Gastrocnemius medialis (tissue), 4 donors: ENCODE data around the gene CWH43. TPM values are rescaled to one million over a fixed set of nuclear protein-coding genes. Genes with fewer than 3 reads are reported as not detected.
A peak's percentile ranks its signal among the peaks of the same experiment; 100 is the strongest.
"Not testable (repeated sequence)": the region's sequence is repeated elsewhere in the genome, so short reads cannot be mapped to it uniquely, and the experiment has no call there.

Experiments
- ATAC-seq, 2 donors: fragments of 150-250 bp; one replicate each; pipeline ENCODE4 v1.9.1; 2016
- DNase-seq, 2 donors: peaks; one replicate each; pipeline ENCODE4 v3.0.0-alpha.2; 2019
- H3K27ac ChIP-seq, 4 donors: fragments of 200-600 bp; sonication (generic); 1 replicate in 1 of 4; 2 replicates in 3 of 4; pipeline ENCODE4 v1.5.1; 2016 to 2018; ENCODE audit warnings: mild to moderate bottlenecking in 2 of 4, moderate library complexity in 1 of 4
- H3K27me3 ChIP-seq, 3 donors: fragments of 200-600 bp; sonication (generic) in 2 of 3; 1 replicate in 1 of 3; 2 replicates in 2 of 3; pipeline versions ENCODE4 v1.5.1 to v1.6.0; 2016 to 2019; ENCODE audit warnings: mild to moderate bottlenecking in 1 of 3, moderate library complexity in 1 of 3
- H3K36me3 ChIP-seq, 2 donors: fragments of 200-600 bp; sonication (generic) in 1 of 2; one replicate each; pipeline ENCODE4 v1.5.1; 2017 to 2018
- H3K4me1 ChIP-seq, 2 donors: fragments of 200-600 bp; sonication (generic) in 1 of 2; one replicate each; pipeline ENCODE4 v1.5.1; 2016 to 2017; ENCODE audit warnings: mild to moderate bottlenecking in 2 of 2
- H3K4me3 ChIP-seq, 4 donors: fragments of 200-600 bp; sonication (generic) in 3 of 4; 1 replicate in 1 of 4; 2 replicates in 3 of 4; pipeline ENCODE4 v1.5.1; 2016 to 2019; ENCODE audit warnings: mild to moderate bottlenecking in 2 of 4
- H3K9me3 ChIP-seq, 3 donors: fragments of 200-600 bp; sonication (generic) in 2 of 3; 1 replicate in 1 of 3; 2 replicates in 2 of 3; pipeline ENCODE4 v1.5.1; 2016 to 2019
- CTCF ChIP-seq, 5 experiments: fragments of 450-650 bp in 3 of 5; fragments of 200-600 bp in 2 of 5; sonication (generic) in 2 of 5; IDR thresholded peaks in 4 of 5; conservative IDR thresholded peaks in 1 of 5; 1 replicate in 4 of 5; 2 replicates in 1 of 5; pipeline ENCODE4 v1.5.1; 2016 to 2019; ENCODE audit warnings: antibody characterized with exemption in 5 of 5, mild to moderate bottlenecking in 3 of 5, moderate library complexity in 3 of 5
- POLR2A ChIP-seq, 2 donors: fragments of 450-650 bp; IDR thresholded peaks; one replicate each; pipeline ENCODE4 v1.6.1; 2017; ENCODE audit warnings: antibody characterized with exemption in 2 of 2, mild to moderate bottlenecking in 2 of 2, moderate library complexity in 2 of 2
- in situ Hi-C, 4 donors: fragments of 200-750 bp; cut with MboI; loops; one replicate each; pipeline versions ENCODE4 v1.15.0 to v1.8.0; 2017; ENCODE audit warnings: low sequenced_read_pairs in 4 of 4
- intact Hi-C: fragments of 100-400 bp; cut with DNase I; formaldehyde crosslinking; loops from one replicate; pipeline ENCODE4 v1.15.1; 2023; ENCODE audit warnings: low total_unique reads
- total RNA-seq, 4 donors: library from RNA; depleted of rRNA; stranded (reverse); fragments of >200 nt; gene quantifications; one replicate each; pipeline versions ENCODE4 v1.1.0 to v1.2.3, GENCODE V29; 2016

The CWH43 gene
- total RNA-seq, 4 donors from 2014 or later: 0.10 TPM; not detected in 3

GRCh38 chr4:48976041-48976440 lies 10.0 kb upstream of the CWH43 start:
- in situ Hi-C loops: no loop called here
- DNase-seq: no peak

GRCh38 chr4:48979914-48980579 lies 6.0 kb upstream of the CWH43 start:
- Histone ChIP-seq H3K27ac (no peak overlapping the region), H3K36me3 (no peaks in the 10 kb centered on the region), H3K27me3 (peaks cover 7 to 15% (median 12%) of the 10 kb centered on the region in 3 donors), H3K4me3 (no peak overlapping the region), H3K9me3 (no peaks in the 10 kb centered on the region), H3K4me1 (no peaks in the 10 kb centered on the region)
- no peak for TF ChIP-seq CTCF (IDR thresholded peaks at IDR 0.05 in 4 of 5, conservative IDR thresholded peaks at IDR 0.05 in 1 of 5)
- no peak for TF ChIP-seq POLR2A (IDR thresholded peaks at IDR 0.05)
- DNase-seq: no peak
- in situ Hi-C loops (no loop called here), intact Hi-C loops (no loop called here)
- no peak for ATAC-seq

More at GRCh38 chr4:48976041-48976440, 10.0 kb upstream of the CWH43 start:
- H3K9me3 ChIP-seq: no peaks in the 10 kb centered on the region
- H3K36me3 ChIP-seq: no peaks in the 10 kb centered on the region
- H3K27me3 ChIP-seq: peaks cover 0 to 3% (median 0%) of the 10 kb centered on the region in 3 donors
- H3K4me3 ChIP-seq: no peak overlapping the region
- no peak overlapping the region for H3K27ac ChIP-seq
- intact Hi-C loops: no loop called here
- H3K4me1 ChIP-seq: no peaks in the 10 kb centered on the region
- no peak for ATAC-seq
- no peak for TF ChIP-seq POLR2A (IDR thresholded peaks at IDR 0.05)
- TF ChIP-seq CTCF (IDR thresholded peaks at IDR 0.05 in 4 of 5, conservative IDR thresholded peaks at IDR 0.05 in 1 of 5): no peak

- ATAC-seq, H3K4me1 ChIP-seq, H3K36me3 ChIP-seq, H3K9me3 ChIP-seq, H3K4me3 ChIP-seq, intact Hi-C loops, H3K27ac ChIP-seq, DNase-seq, in situ Hi-C loops: not testable (repeated sequence)
- peaks cover 34 to 46% (median 37%) of the 10 kb centered on the region in 3 donors for H3K27me3 ChIP-seq
These were observed 2.1 kb upstream of the CWH43 start for GRCh38 chr4:48984005-48984404.

GRCh38 chr4:48985602-48985975 lies 486 bp upstream of the CWH43 start:
- TF ChIP-seq POLR2A (IDR thresholded peaks at IDR 0.05) (no peak), CTCF (IDR thresholded peaks at IDR 0.05 in 4 of 5, conservative IDR thresholded peaks at IDR 0.05 in 1 of 5) (no peak)
- Histone ChIP-seq H3K27me3 (peaks cover 34 to 50% (median 37%) of the 10 kb centered on the region in 3 donors), H3K4me3 (peak overlapping the region in 1 of 4 donors; percentile 25), H3K9me3 (no peaks in the 10 kb centered on the region), H3K27ac (no peak overlapping the region), H3K36me3 (no peaks in the 10 kb centered on the region), H3K4me1 (no peaks in the 10 kb centered on the region)
- ATAC-seq (no peak), DNase-seq (no peak)
- intact Hi-C loops (no loop called here), in situ Hi-C loops (no loop called here)

- intact Hi-C loops (no loop called here), in situ Hi-C loops (no loop called here)
- Histone ChIP-seq H3K4me1 (no peaks in the 10 kb centered on the region), H3K27me3 (peaks cover 34 to 50% (median 37%) of the 10 kb centered on the region in 3 donors), H3K9me3 (no peaks in the 10 kb centered on the region), H3K27ac (no peak overlapping the region), H3K4me3 (no peak overlapping the region), H3K36me3 (no peaks in the 10 kb centered on the region)
- DNase-seq (no peak), ATAC-seq (no peak)
- no peak for TF ChIP-seq CTCF (IDR thresholded peaks at IDR 0.05 in 4 of 5, conservative IDR thresholded peaks at IDR 0.05 in 1 of 5)
- no peak for TF ChIP-seq POLR2A (IDR thresholded peaks at IDR 0.05)
These were observed 634 bp downstream of the CWH43 start for GRCh38 chr4:48986654-48987164.
